GM12878 (cell line): ENCODE data around the gene RMC1. TPM values are rescaled to one million over a fixed set of nuclear protein-coding genes. Genes with fewer than 3 reads are reported as not detected.

Experiments used
- ATAC-seq: fragments of 200-7000 bp; cut with Tn5 transposase; 3 replicates; pipeline ENCODE4 v1.9.1; 2020; ENCODE audit warnings: mild to moderate bottlenecking, moderate library complexity
- BruUV-seq: library from RNA; stranded (reverse); fragments of 400-500 nt; replicated peaks from 2 replicates; lab custom pipeline; 2021; lab: Mats Ljungman, UMichigan
- CTCF ChIA-PET: fragments of 300-600 bp; sonication (Branson Sonifier 250); formaldehyde crosslinking; extraction: SDS; loops from one replicate; lab custom pipeline; 2021; ENCODE audit warnings: inconsistent platforms; lab: Yijun Ruan, JAX
- POLR2A ChIA-PET: fragments of 350-600 bp; formaldehyde crosslinking; extraction: SDS; loops from one replicate; lab custom pipeline; 2021; ENCODE audit warnings: inconsistent platforms; lab: Charles Lee
- RAD21 ChIA-PET: fragments of 300-600 bp; sonication (Branson Sonifier 250); formaldehyde crosslinking; loops from one replicate; lab custom pipeline; 2023; ENCODE audit warnings: antibody characterized with exemption; ENCODE audit not compliant: unreplicated experiment; lab: Charles Lee
- SMC1A ChIA-PET: fragments of 300-600 bp; sonication (Branson Sonifier 250); formaldehyde crosslinking; loops from one replicate; lab custom pipeline; 2023; ENCODE audit not compliant: unreplicated experiment, uncharacterized antibody; lab: Charles Lee
- DNase-seq: peaks from one replicate; pipeline ENCODE4 v3.0.0-alpha.2; 2011; ENCODE audit warnings: low read depth, low spot score
- FAIRE-seq: peaks from 3 replicates; lab custom pipeline; 2011; peaks lifted over from hg19 to GRCh38; lab: Jason Lieb, UNC
- H2AFZ ChIP-seq: 2 replicates; pipeline ENCODE4 v1.6.0; 2011; ENCODE audit warnings: low read depth, low read length, control low read depth; ENCODE audit not compliant: control insufficient read depth
- H3K27ac ChIP-seq: 2 replicates; pipeline ENCODE4 v1.5.1; 2011; ENCODE audit warnings: control low read depth; ENCODE audit not compliant: control insufficient read depth, insufficient read depth
- H3K27me3 ChIP-seq, 2 experiments: replicated peaks in 1 of 2; 2 replicates each; pipeline versions ENCODE4 v1.6.0 to v1.6.1; 2011; ENCODE audit warnings: low read length in 1 of 2; ENCODE audit not compliant: control insufficient read depth in 2 of 2, insufficient read depth in 2 of 2
- H3K36me3 ChIP-seq, 2 experiments: 2 replicates each; pipeline ENCODE4 v1.5.1; 2011; ENCODE audit warnings: low read length in 1 of 2; ENCODE audit not compliant: control insufficient read depth in 2 of 2, insufficient read depth in 2 of 2
- H3K4me1 ChIP-seq: 2 replicates; pipeline ENCODE4 v1.6.1; 2011; ENCODE audit warnings: mild to moderate bottlenecking, low read length, moderate library complexity, mixed read lengths; ENCODE audit not compliant: control insufficient read depth, insufficient read depth
- H3K4me2 ChIP-seq: 2 replicates; pipeline ENCODE4 v1.6.0; 2011; ENCODE audit warnings: control low read depth; ENCODE audit not compliant: control insufficient read depth, insufficient read depth
- H3K4me3 ChIP-seq: fragments of 200-600 bp; sonication (generic); 2 replicates; pipeline ENCODE4 v1.5.1; 2016
- H3K79me2 ChIP-seq: 2 replicates; pipeline ENCODE4 v1.6.0; 2011; ENCODE audit warnings: low read length; ENCODE audit not compliant: control insufficient read depth, insufficient read depth
- H3K9ac ChIP-seq: 2 replicates; pipeline ENCODE4 v1.8.0; 2011; ENCODE audit warnings: low read length, control low read depth, mixed read lengths; ENCODE audit not compliant: control insufficient read depth, insufficient read depth
- H3K9me3 ChIP-seq: replicated peaks from 3 replicates; pipeline ENCODE4 v1.5.1; 2011; ENCODE audit warnings: mild to moderate bottlenecking, low read length; ENCODE audit not compliant: control insufficient read depth, insufficient read depth
- H4K20me1 ChIP-seq: 2 replicates; pipeline ENCODE4 v1.6.0; 2011; ENCODE audit not compliant: control insufficient read depth, insufficient read depth
- CHD2 ChIP-seq: IDR thresholded peaks from 2 replicates; pipeline ENCODE4 v1.6.1; 2011; ENCODE audit warnings: low read depth, low read length, improper control_type of control experiment, borderline replicate concordance
- GABPA ChIP-seq: IDR thresholded peaks from 2 replicates; pipeline ENCODE4 v1.6.1; 2014; ENCODE audit warnings: antibody characterized with exemption, low read depth, mild to moderate bottlenecking, inconsistent platforms
- HDGF ChIP-seq: fragments of 450-650 bp; IDR thresholded peaks from 2 replicates; pipeline ENCODE4 v1.6.1; 2016; ENCODE audit warnings: antibody characterized with exemption
- MTA3 ChIP-seq: IDR thresholded peaks from 2 replicates; pipeline ENCODE4 v1.6.1; 2012; ENCODE audit warnings: low read length, inconsistent platforms, borderline replicate concordance
- MYC ChIP-seq: IDR thresholded peaks from 2 replicates; pipeline ENCODE4 v1.6.1; 2011; ENCODE audit warnings: mild to moderate bottlenecking, low read length, moderate library complexity, inconsistent platforms; ENCODE audit not compliant: insufficient read depth, insufficient replicate concordance, insufficient read length, severe bottlenecking
- NBN ChIP-seq: fragments of 450-650 bp; IDR thresholded peaks from 2 replicates; pipeline ENCODE4 v1.6.1; 2016
- NFXL1 ChIP-seq: fragments of 450-650 bp; IDR thresholded peaks from 2 replicates; pipeline ENCODE4 v1.6.1; 2017; ENCODE audit warnings: antibody characterized with exemption, mild to moderate bottlenecking, borderline replicate concordance
- SMAD5 ChIP-seq: IDR thresholded peaks from 2 replicates; pipeline ENCODE4 v1.6.1; 2016; ENCODE audit warnings: antibody characterized with exemption, low read depth
- SPI1 ChIP-seq: IDR thresholded peaks from 2 replicates; pipeline ENCODE4 v1.6.1; 2011; ENCODE audit warnings: low read depth, mild to moderate bottlenecking, low read length, moderate library complexity, borderline replicate concordance; ENCODE audit not compliant: insufficient read depth
- TBL1XR1 ChIP-seq: IDR thresholded peaks from 2 replicates; pipeline ENCODE4 v1.6.1; 2012; ENCODE audit warnings: low read depth, low read length, improper control_type of control experiment
- ZNF24 ChIP-seq: fragments of 450-650 bp; IDR thresholded peaks from 2 replicates; pipeline ENCODE4 v1.6.1; 2017; ENCODE audit warnings: antibody characterized with exemption, mild to moderate bottlenecking
- WGBS: methylation state at CpG from one replicate; pipeline ENCODE4 v1.1.6; 2016; ENCODE audit warnings: low lambda C conversion rate; ENCODE audit not compliant: insufficient replicate concordance, insufficient coverage; ENCODE audit errors: missing lambda C conversion rate; 5-methylcytosine and 5-hydroxymethylcytosine counted together
- in situ Hi-C: fragments of 300-500 bp; cut with MboI; formaldehyde crosslinking; loops from 9 replicates; pipeline ENCODE4 v1.14.3; 2018; ENCODE audit warnings: mixed read lengths
- intact Hi-C: fragments of 100-400 bp; cut with micrococcal nuclease; formaldehyde crosslinking; loops from one replicate; pipeline ENCODE4 v1.14.2; 2022; ENCODE audit not compliant: unreplicated experiment
- polyA plus RNA-seq, 11 experiments: library from polyadenylated mRNA; depleted of rRNA in 4 of 11; unstranded in 6 of 11; stranded (reverse) in 5 of 11; fragments of >200 nt; fragmentation: Nextera tagmentation in 4 of 11; fragmentation: Illumina TruSeq in 1 of 11; extraction: Ambion mirVana in 4 of 11; extraction: Trizol in 1 of 11; gene quantifications; 1 replicate in 1 of 11; 2 replicates in 10 of 11; pipeline versions ENCODE4 v1.2.1 to v1.2.3, GENCODE V29; 2011 to 2016; ENCODE audit warnings: inconsistent platforms in 2 of 11, missing spikeins in 2 of 11, low read depth in 1 of 11
- total RNA-seq, 4 experiments: library from RNA; depleted of rRNA in 3 of 4; stranded (reverse); fragments of >200 nt in 3 of 4; fragmentation: Illumina TruSeq in 1 of 4; extraction: Trizol in 1 of 4; gene quantifications; 2 replicates each; pipeline versions ENCODE4 v1.2.1 to v1.2.3, GENCODE V29; 2013 to 2021
- TF ChIP-seq, protein P1 (sequence below): IDR thresholded peaks from 2 replicates; pipeline ENCODE4 v1.6.1; 2012; ENCODE audit warnings: mild to moderate bottlenecking, low read depth, low read length
- TF ChIP-seq, protein P2 (sequence below): fragments of 450-650 bp; IDR thresholded peaks from 2 replicates; pipeline ENCODE4 v1.6.1; 2016; ENCODE audit warnings: mild to moderate bottlenecking, moderate library complexity, borderline replicate concordance
- TF ChIP-seq, protein P3 (sequence below): fragments of 450-650 bp; IDR thresholded peaks from 2 replicates; pipeline ENCODE4 v1.6.1; 2016; ENCODE audit warnings: mild to moderate bottlenecking

Gene RMC1
- total and polyA plus RNA-seq, 10 of the 15 experiments (the other 5 are each of a cell fraction or from before 2014, with no cell fraction given): 8.4 to 57.6 (median 42.5) TPM

DNA sequence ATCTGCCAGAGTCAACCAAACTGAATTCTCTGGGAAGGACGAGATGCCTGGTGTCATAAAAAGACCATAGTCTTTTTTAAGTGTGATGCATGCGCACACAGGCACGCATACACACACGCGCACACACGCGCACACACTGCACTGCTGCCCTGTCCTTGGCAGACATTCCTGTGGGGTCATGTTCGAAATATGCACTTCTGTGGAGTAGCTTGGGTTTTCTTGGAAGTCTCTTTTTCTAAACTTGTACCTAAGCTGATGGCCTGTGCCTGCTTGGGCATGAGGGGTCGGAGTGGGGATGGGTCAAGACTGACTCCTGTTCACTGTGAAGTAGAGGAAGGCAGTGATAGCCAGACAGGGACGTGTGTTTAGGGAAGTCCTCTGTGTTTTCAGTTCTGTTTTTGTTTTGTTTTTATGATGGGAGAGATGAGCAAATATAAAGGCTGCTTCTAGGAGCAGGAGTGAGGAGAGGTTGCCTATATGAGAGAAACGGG lies 4.0 kb upstream of the RMC1 start:
- Histone ChIP-seq H3K4me2 (peak overlapping the region; percentile 80), H3K9ac (no peak overlapping the region; the same call in 1 of the 2 replicates), H3K9me3 (no peaks in the 10 kb centered on the region), H3K4me3 (peak overlapping the region; percentile 37; the same call in 1 of the 2 replicates), H3K79me2 (peaks cover 10% of the 10 kb centered on the region), H4K20me1 (no peaks in the 10 kb centered on the region), H3K4me1 (peaks cover 23% of the 10 kb centered on the region), H2AFZ (peak overlapping the region; percentile 86), H3K27me3 (no peaks in the 10 kb centered on the region), H3K36me3 (no peaks in the 10 kb centered on the region), H3K27ac (peak overlapping the region; percentile 14)
- 59% methylated on average over 11 of the region's 11 CpGs for WGBS
- in situ Hi-C loops (no loop called here), intact Hi-C loops (loop anchor here (5.0 kb wide), 2 partner anchors 203 to 313 kb away; no protein-coding TSS in a partner anchor)
- ChIA-PET POLR2A (interaction anchor here (1.0 to 3.0 kb wide), 6 partner anchors 11 to 141 kb away, joined by 3 to 14 read pairs (median 7); partner anchors contain the start of gene RIOK3), SMC1A (interaction anchor here (1.3 to 2.7 kb wide), 5 partner anchors 12 to 686 kb away, joined by 4 to 28 read pairs (median 5); no protein-coding TSS in a partner anchor), CTCF (interaction anchor here (0.7 to 5.1 kb wide), 23 partner anchors 11 to 700 kb away, joined by 3 to 72 read pairs (median 9); partner anchors contain the start of genes NPC1 and RIOK3), RAD21 (interaction anchor here (0.8 to 1.9 kb wide), 9 partner anchors 11 to 204 kb away, joined by 3 to 22 read pairs (median 6); no protein-coding TSS in a partner anchor)
- peak; percentile 16 for ATAC-seq
- DNase-seq: no peak
- peak; percentile 27 for FAIRE-seq
- BruUV-seq: no TSS peak
- no peak for TF ChIP-seq MTA3
- TF ChIP-seq, protein P1, sequence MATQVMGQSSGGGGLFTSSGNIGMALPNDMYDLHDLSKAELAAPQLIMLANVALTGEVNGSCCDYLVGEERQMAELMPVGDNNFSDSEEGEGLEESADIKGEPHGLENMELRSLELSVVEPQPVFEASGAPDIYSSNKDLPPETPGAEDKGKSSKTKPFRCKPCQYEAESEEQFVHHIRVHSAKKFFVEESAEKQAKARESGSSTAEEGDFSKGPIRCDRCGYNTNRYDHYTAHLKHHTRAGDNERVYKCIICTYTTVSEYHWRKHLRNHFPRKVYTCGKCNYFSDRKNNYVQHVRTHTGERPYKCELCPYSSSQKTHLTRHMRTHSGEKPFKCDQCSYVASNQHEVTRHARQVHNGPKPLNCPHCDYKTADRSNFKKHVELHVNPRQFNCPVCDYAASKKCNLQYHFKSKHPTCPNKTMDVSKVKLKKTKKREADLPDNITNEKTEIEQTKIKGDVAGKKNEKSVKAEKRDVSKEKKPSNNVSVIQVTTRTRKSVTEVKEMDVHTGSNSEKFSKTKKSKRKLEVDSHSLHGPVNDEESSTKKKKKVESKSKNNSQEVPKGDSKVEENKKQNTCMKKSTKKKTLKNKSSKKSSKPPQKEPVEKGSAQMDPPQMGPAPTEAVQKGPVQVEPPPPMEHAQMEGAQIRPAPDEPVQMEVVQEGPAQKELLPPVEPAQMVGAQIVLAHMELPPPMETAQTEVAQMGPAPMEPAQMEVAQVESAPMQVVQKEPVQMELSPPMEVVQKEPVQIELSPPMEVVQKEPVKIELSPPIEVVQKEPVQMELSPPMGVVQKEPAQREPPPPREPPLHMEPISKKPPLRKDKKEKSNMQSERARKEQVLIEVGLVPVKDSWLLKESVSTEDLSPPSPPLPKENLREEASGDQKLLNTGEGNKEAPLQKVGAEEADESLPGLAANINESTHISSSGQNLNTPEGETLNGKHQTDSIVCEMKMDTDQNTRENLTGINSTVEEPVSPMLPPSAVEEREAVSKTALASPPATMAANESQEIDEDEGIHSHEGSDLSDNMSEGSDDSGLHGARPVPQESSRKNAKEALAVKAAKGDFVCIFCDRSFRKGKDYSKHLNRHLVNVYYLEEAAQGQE: no peak
- TF ChIP-seq MYC: no peak
- TF ChIP-seq, protein P2, sequence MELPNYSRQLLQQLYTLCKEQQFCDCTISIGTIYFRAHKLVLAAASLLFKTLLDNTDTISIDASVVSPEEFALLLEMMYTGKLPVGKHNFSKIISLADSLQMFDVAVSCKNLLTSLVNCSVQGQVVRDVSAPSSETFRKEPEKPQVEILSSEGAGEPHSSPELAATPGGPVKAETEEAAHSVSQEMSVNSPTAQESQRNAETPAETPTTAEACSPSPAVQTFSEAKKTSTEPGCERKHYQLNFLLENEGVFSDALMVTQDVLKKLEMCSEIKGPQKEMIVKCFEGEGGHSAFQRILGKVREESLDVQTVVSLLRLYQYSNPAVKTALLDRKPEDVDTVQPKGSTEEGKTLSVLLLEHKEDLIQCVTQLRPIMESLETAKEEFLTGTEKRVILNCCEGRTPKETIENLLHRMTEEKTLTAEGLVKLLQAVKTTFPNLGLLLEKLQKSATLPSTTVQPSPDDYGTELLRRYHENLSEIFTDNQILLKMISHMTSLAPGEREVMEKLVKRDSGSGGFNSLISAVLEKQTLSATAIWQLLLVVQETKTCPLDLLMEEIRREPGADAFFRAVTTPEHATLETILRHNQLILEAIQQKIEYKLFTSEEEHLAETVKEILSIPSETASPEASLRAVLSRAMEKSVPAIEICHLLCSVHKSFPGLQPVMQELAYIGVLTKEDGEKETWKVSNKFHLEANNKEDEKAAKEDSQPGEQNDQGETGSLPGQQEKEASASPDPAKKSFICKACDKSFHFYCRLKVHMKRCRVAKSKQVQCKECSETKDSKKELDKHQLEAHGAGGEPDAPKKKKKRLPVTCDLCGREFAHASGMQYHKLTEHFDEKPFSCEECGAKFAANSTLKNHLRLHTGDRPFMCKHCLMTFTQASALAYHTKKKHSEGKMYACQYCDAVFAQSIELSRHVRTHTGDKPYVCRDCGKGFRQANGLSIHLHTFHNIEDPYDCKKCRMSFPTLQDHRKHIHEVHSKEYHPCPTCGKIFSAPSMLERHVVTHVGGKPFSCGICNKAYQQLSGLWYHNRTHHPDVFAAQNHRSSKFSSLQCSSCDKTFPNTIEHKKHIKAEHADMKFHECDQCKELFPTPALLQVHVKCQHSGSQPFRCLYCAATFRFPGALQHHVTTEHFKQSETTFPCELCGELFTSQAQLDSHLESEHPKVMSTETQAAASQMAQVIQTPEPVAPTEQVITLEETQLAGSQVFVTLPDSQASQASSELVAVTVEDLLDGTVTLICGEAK: 0 out of 2 replicates have a peak, but pooled peaks have one; percentile 25
- TF ChIP-seq HDGF: no peak
- no peak for TF ChIP-seq NBN
- no peak for TF ChIP-seq NFXL1
- TF ChIP-seq, protein P3, sequence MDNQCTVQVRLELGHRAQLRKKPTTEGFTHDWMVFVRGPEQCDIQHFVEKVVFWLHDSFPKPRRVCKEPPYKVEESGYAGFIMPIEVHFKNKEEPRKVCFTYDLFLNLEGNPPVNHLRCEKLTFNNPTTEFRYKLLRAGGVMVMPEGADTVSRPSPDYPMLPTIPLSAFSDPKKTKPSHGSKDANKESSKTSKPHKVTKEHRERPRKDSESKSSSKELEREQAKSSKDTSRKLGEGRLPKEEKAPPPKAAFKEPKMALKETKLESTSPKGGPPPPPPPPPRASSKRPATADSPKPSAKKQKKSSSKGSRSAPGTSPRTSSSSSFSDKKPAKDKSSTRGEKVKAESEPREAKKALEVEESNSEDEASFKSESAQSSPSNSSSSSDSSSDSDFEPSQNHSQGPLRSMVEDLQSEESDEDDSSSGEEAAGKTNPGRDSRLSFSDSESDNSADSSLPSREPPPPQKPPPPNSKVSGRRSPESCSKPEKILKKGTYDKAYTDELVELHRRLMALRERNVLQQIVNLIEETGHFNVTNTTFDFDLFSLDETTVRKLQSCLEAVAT: 0 out of 2 replicates have a peak, but pooled peaks have one; percentile 75
- peak; percentile 77; the same call in 1 of the 2 replicates for TF ChIP-seq SPI1
- TF ChIP-seq GABPA: no peak
- no peak for TF ChIP-seq SMAD5
- no peak for TF ChIP-seq TBL1XR1
- no peak for TF ChIP-seq CHD2
- no peak for TF ChIP-seq ZNF24
